ENCODE results near the gene SNX18.

Gene SNX18

GRCh38 chr5:54539001-54539400, 21.4 kb downstream of the SNX18 start:
- no peak for DNase-seq (ENCODE audit: low read depth)

- DNase-seq (ENCODE audit: low read depth): no peak
Measured at GRCh38 chr5:54540286-54540685, 22.7 kb downstream of the SNX18 start.

GRCh38 chr5:54541823-54542783, 24.5 kb downstream of the SNX18 start:
- DNase-seq (ENCODE audit: low read depth): no peak

- DNase-seq (ENCODE audit: low read depth): no peak
Measured at GRCh38 chr5:54544044-54544443, 26.5 kb downstream of the SNX18 start.

GRCh38 chr5:54545796-54546195, 28.2 kb downstream of the SNX18 start:
- no peak for DNase-seq (ENCODE audit: low read depth)

GRCh38 chr5:54547711-54548250, 30.2 kb downstream of the SNX18 start:
- DNase-seq (ENCODE audit: low read depth): peak; percentile 90

- DNase-seq (ENCODE audit: low read depth): no peak
Measured at GRCh38 chr5:54548565-54548964, 31.0 kb downstream of the SNX18 start.

GRCh38 chr5:54551292-54551691, 33.7 kb downstream of the SNX18 start:
- DNase-seq (ENCODE audit: low read depth): no peak

GRCh38 chr5:54551926-54552325, 34.4 kb downstream of the SNX18 start:
- DNase-seq (ENCODE audit: low read depth): no peak

- DNase-seq (ENCODE audit: low read depth): no peak
Measured at GRCh38 chr5:54552446-54552845, 34.9 kb downstream of the SNX18 start.

GRCh38 chr5:54553659-54554207, 36.2 kb downstream of the SNX18 start:
- DNase-seq (ENCODE audit: low read depth): no peak

GRCh38 chr5:54556141-54556540, 38.6 kb downstream of the SNX18 start:
- peak; percentile 73 for DNase-seq (ENCODE audit: low read depth)

- no peak for DNase-seq (ENCODE audit: low read depth)
Measured at GRCh38 chr5:54558362-54558761, 40.8 kb downstream of the SNX18 start.

GRCh38 chr5:54561651-54562050, 44.1 kb downstream of the SNX18 start:
- no peak for DNase-seq (ENCODE audit: low read depth)

GRCh38 chr5:54563083-54563761, 45.7 kb downstream of the SNX18 start:
- DNase-seq (ENCODE audit: low read depth): no peak

GRCh38 chr5:54567996-54568395, 50.4 kb downstream of the SNX18 start:
- no peak for DNase-seq (ENCODE audit: low read depth)

GRCh38 chr5:54570916-54571315, 53.4 kb downstream of the SNX18 start:
- peak; percentile 38 for DNase-seq (ENCODE audit: low read depth)

GRCh38 chr5:54571462-54571861, 53.9 kb downstream of the SNX18 start:
- no peak for DNase-seq (ENCODE audit: low read depth)

- DNase-seq (ENCODE audit: low read depth): no peak
Measured at GRCh38 chr5:54573812-54574489, 56.4 kb downstream of the SNX18 start.

GRCh38 chr5:54577528-54577927, 60.0 kb downstream of the SNX18 start:
- no peak for DNase-seq (ENCODE audit: low read depth)

- DNase-seq (ENCODE audit: low read depth): no peak
Measured at GRCh38 chr5:54577937-54578653, 60.5 kb downstream of the SNX18 start.
